Measurements from ENCODE around the gene GSS.
A peak's percentile ranks its signal among the peaks of the same experiment; 100 is the strongest.

GSS gene

DNA sequence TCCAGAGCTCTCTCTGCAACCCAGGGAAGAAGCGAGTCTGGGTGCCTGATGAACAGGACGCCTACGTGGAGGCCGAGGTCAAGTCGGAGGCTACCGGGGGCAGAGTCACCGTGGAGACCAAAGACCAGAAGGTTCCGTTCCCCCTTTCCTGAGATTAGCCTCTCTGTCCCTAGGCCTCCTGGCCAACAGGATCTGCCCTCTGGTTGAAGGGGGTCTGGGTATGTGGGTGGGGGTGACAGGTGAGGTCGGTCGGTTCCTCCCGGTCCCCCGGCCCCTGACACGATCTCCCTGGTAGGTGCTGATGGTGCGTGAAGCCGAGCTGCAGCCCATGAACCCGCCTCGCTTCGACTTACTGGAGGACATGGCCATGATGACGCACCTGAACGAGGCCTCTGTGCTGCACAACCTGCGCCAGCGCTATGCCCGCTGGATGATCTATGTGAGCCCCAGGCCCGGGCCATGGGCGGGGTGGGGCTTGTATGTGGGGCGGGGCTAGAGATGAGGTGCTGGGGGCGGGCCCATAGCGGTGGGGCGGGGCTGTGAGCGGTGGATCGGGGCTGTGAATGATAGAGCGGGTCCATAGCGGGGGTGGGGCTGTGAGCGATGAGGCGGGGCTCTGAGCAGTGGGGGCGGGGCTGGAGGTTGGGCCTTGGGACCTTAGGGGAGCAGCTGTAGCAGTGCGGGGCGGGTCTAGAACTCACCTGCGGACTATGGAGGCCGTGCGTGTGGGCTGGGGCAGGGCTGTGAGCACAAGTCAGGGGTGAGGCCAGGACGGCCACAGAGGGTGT is 24.0 kb upstream of the GSS start:
- peak in 1 of 2 donors; percentile 9 for DNase-seq (ENCODE audit: extremely low read depth in 1 of 2, low read depth in 1 of 2)

DNA sequence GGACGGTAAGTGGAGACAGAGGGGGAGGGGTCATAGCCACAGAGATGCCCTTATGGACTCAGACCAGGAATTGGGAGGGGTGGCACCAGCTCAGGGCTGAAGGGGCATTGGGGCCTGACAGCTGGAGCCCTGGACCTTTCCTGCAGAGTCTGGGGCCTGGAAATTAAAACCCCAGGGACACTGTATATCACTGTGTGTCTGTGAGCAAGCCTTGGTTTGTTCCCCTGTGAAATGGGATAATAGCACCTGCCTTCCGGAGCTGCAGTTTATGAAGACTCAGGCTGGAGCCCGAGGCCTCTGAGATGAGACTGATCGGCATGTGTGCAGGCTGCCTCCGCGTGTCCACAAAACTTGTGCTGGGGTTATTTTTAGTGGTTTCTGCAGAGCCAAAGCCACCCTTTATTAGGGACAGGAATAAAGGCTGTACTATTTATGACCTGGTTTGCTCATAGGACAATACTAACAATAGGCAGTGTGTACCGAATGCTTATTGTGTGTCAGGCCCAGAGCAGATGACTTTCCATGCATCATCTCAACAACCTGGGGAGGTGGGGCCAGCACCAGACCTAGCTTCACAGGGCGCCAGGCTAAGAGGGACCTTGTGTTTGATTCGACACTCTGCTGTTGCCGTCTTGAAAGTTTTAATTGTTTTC is 22.6 kb upstream of the GSS start:
- no peak for DNase-seq (ENCODE audit: extremely low read depth in 1 of 2, low read depth in 1 of 2)

DNA sequence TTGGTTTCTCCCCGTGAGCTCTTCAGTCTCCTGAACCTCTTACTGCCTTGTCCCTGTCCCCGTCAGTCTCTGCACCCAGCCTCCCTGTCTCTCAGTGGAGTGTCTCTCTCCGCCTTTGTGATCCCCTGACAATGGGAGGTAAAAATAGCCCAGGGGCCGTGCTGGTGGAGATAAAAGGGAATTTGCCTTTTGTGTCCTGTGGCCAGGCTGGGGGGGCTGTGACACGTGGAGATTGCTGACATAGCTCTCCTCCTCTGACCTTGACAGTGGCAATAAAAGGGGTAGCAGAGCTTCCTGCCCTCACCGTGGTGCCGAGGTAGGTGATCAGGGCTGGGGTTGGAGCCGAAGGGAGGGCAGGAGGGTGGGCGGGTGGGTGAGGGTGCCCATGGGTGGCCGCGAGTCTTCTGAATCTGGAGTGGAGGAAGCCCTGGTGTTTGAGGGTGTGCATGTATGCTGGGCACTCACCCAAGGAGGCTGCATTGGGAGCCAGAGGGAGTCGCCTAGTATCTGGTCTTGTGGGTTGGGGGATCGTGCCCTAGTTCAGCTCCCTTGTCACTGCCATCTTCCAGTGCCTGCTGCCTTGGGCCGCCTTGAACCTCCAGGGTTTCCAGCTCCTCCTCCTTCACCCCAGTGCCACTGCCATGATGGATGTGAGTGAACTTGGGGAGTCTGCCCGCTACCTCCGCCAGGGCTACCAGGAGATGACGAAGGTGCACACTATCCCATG is 21.9 kb upstream of the GSS start:
- no peak for DNase-seq (ENCODE audit: extremely low read depth in 1 of 2, low read depth in 1 of 2)

DNA sequence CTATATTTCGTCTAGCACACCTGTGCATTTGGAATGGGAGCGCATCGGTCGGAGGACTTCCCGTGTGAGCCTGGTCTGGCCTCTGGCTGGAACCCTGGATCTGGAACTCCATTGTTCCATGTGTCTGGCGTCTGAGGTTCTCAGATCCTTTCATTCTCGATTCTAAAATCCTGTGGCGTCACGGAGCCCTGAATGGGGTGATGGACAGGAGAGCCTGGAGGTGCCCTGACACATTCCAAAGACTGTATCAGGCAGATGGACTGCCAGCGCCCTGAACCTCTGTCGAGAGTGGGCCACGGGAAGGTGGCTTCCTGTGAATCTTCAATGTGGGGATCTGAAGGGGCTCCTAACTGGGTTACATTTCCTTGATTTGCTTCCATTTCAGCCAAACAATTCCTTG is 20.7 kb upstream of the GSS start:
- no peak for DNase-seq (ENCODE audit: extremely low read depth in 1 of 2, low read depth in 1 of 2)

GRCh38 chr20:34974246-34974645 is 18.6 kb upstream of the GSS start:
- DNase-seq (ENCODE audit: extremely low read depth in 1 of 2, low read depth in 1 of 2) = no peak

GRCh38 chr20:34971561-34972235 is 16.1 kb upstream of the GSS start:
- no peak for DNase-seq (ENCODE audit: extremely low read depth in 1 of 2, low read depth in 1 of 2)

DNA sequence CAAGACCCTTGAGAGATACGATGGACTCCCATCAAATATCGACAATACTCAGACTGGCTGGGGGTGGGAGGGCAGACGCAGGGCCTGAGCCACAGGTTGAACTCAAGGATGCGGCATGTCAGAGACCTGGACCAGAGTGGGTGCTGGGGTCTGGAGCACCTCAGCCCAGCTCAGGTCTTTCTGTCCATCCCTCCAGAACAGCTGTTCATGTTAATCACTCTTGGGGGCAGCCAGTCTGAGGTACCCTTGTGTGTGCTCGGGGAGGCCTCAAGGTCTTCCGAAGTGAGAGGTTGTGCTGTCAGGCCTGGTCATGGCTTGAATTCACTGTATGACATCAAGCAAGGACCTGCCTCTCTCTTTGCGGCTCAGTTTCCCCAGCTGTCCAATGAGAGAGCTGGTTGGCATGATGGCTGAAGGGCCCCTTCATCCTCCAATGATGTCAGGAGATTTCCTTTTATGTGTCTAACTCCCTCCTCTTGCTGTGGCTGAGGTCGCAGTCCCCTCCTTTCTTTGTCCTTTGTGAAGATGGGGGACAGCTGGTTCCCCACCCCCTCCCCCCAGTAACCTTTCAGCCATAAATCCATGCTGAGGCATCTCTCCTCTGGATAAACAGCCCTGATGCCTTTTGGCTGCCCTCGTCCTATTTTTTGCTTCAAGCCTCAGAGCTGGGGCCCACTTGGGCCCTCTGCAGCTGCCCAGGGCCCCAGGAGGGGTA is 15.4 kb upstream of the GSS start:
- DNase-seq (ENCODE audit: extremely low read depth in 1 of 2, low read depth in 1 of 2) = no peak

- no peak for DNase-seq (ENCODE audit: extremely low read depth in 1 of 2, low read depth in 1 of 2)
Observed at GRCh38 chr20:34970193-34970840, 14.7 kb upstream of the GSS start.

- no peak for DNase-seq (ENCODE audit: extremely low read depth in 1 of 2, low read depth in 1 of 2)
Observed at GRCh38 chr20:34968042-34968775, 12.6 kb upstream of the GSS start.

DNA sequence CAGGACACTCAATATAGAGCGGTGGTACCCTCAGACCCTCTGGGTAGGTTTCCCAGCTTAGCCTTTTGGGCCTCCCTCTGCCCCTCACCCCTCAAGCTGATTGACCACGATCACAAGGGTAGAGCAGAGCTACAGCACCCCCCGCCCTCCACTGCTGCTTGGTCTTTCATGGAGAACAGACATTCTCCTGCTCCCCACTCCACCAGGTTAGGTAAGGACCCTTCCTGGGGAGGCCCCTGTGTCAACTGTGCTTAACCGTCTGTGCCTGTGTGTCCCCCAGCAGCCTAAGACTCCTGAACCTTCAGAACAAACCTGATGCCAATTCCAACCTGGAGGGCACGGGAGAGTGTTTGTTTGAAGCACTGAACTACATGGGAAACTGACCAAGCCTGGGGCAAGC is 11.8 kb upstream of the GSS start:
- no peak for DNase-seq (ENCODE audit: extremely low read depth in 1 of 2, low read depth in 1 of 2)

- no peak for DNase-seq (ENCODE audit: extremely low read depth in 1 of 2, low read depth in 1 of 2)
Observed at GRCh38 chr20:34965051-34965450, 9.4 kb upstream of the GSS start.

GRCh38 chr20:34964486-34964885 is 8.9 kb upstream of the GSS start:
- DNase-seq (ENCODE audit: extremely low read depth in 1 of 2, low read depth in 1 of 2) = no peak

DNA sequence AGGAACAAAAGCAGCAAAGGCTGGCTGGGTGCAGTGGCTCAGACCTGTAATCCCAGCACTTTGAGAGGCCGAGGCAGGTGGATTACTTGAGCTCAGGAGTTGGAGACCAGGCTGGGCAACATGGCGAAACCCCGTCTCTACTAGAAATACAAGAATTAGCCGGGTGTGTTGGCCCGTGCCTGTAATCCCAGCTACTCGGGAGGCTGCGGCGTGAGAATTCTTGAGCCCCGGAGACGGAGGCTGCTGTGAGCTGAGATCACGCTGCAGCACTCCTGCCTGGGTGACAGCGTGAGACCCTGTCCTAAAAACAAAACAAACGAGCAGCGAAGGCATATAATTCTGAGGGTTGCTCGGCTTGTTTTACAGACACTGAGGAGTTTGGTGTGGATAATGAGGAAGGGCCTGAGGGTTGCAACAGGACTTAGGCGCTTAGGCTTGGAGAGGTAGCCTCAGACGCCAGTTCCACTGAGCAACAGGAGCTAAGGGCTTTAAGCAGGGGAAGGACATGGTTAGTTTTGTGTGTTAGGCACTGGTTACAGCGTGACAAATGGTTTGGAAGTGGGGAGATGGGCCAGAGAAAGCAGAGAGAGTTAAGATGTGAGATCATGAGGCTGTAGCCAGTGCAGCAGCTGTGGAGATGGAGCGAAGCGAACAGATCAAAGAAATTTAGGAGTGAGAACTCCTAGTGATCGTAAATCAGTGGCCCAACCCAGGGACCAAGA is 1.3 kb upstream of the GSS start:
- DNase-seq (ENCODE audit: extremely low read depth in 1 of 2, low read depth in 1 of 2) = no peak

DNA sequence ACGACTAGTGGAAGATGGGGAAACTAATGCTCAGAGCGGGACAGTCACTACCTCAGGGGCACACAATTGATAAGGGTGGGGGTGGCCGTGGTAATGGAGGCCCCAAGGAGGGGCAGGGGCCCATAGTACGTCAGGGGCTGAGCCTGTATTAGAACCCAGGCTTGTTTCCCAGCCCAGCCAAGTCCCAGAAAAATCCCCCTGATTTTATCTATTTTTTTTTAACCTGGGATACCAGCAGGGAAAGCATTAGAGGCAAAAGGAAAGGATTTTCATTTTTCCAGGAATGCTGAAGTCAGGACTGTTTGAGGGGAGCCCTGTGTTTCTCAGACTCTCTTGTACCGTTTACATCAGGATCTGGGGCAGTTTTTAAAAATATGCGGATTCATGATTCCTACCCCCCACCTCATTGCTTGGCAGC is 444 bp upstream of the GSS start:
- DNase-seq (ENCODE audit: extremely low read depth in 1 of 2, low read depth in 1 of 2) = no peak

DNA sequence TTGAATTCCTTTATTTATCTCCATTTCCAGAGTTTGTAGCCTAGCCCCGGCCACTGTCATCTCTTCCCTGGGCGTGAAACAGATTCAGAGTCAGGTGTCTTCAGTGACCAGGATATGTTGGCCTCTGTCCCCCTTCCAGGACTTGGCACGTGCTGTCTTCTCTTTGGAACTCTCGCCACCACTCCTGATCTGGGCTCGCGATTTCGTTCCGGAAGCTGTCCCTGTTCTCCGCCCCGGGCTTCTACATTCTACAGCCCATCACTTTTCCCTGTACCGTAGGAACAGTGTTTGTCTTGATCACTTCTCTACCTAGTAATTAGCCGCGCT is 739 bp downstream of the GSS start:
- no peak for DNase-seq (ENCODE audit: extremely low read depth in 1 of 2, low read depth in 1 of 2)

DNA sequence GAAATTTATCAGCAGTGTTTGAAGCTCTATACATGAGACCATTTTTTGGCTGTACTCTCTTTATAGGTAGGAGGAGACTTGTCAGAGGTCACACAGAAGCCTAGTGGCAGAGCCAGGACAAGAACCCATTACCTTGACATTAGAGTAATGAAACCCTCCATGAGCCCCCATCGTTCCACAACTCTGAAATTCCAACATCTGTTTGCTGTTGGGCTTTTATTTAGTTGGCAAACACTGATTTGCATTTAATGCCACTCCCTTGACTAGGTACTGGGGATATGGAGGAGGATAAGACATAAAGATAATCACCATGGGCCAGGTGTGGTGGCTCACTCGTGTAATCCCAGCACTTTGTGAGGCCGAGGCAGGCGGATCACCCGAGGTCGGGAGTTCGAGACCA is 1.6 kb downstream of the GSS start:
- DNase-seq (ENCODE audit: extremely low read depth in 1 of 2, low read depth in 1 of 2) = no peak

- no peak for DNase-seq (ENCODE audit: extremely low read depth in 1 of 2, low read depth in 1 of 2)
Observed at GRCh38 chr20:34952671-34953070, 2.9 kb downstream of the GSS start.

- DNase-seq (ENCODE audit: extremely low read depth in 1 of 2, low read depth in 1 of 2) = no peak
Observed at GRCh38 chr20:34951652-34952051, 4.0 kb downstream of the GSS start.

DNA sequence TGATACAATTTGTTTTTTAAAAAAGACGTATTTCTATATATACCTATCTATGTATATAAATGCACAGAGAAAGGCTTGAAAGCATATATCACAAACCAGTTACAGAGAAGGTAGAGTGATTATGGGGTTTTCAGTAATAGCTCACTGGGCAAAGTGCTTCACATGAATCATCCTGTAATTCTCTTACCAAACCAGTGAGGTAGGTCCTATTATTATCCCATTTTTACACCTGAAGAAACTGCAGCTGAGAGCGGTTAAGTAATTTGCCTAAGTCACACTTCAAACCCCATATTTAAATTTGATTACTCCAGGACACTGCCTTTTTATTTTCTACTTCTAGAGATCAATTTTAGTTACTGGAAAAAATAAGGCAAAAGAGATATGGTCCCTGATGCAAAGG is 4.4 kb downstream of the GSS start:
- DNase-seq (ENCODE audit: extremely low read depth in 1 of 2, low read depth in 1 of 2) = no peak
